ENCODE data around the gene CNBP. TPM values are rescaled to one million over a fixed set of nuclear protein-coding genes. Genes with fewer than 3 reads are reported as not detected.

The CNBP gene
- total and polyA plus RNA-seq, 9 of the 15 experiments (the other 6 are each of a cell fraction or from before 2014, with no cell fraction given), result 284 to 717 (median 412) TPM

DNA sequence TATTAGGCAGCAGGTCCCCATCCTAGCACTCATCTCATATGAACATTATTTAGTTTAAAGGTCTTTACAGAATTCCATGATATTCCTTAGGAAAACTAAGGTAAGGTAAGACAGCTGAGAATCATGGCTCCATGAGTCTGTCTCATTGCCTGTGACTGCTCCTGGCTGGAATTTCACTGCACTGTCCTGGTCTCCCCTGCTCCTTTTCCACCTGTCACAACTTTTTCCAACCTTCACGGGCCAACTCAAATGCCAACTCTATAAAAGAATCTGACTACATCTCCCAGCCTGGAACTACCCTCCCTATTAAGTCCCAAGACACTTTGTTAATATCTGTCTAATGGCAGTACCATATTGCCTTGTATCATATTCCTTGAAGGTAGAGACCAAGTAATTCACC lies 7.6 kb downstream of the CNBP start (continued):
- TF ChIP-seq, protein P1, sequence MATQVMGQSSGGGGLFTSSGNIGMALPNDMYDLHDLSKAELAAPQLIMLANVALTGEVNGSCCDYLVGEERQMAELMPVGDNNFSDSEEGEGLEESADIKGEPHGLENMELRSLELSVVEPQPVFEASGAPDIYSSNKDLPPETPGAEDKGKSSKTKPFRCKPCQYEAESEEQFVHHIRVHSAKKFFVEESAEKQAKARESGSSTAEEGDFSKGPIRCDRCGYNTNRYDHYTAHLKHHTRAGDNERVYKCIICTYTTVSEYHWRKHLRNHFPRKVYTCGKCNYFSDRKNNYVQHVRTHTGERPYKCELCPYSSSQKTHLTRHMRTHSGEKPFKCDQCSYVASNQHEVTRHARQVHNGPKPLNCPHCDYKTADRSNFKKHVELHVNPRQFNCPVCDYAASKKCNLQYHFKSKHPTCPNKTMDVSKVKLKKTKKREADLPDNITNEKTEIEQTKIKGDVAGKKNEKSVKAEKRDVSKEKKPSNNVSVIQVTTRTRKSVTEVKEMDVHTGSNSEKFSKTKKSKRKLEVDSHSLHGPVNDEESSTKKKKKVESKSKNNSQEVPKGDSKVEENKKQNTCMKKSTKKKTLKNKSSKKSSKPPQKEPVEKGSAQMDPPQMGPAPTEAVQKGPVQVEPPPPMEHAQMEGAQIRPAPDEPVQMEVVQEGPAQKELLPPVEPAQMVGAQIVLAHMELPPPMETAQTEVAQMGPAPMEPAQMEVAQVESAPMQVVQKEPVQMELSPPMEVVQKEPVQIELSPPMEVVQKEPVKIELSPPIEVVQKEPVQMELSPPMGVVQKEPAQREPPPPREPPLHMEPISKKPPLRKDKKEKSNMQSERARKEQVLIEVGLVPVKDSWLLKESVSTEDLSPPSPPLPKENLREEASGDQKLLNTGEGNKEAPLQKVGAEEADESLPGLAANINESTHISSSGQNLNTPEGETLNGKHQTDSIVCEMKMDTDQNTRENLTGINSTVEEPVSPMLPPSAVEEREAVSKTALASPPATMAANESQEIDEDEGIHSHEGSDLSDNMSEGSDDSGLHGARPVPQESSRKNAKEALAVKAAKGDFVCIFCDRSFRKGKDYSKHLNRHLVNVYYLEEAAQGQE (IDR thresholded peaks at IDR 0.05; ENCODE audit: borderline replicate concordance), result no peak
- TF ChIP-seq, protein P1 (CRISPR knock-in tag; IDR thresholded peaks at IDR 0.05; ENCODE audit: low read depth), result no peak

GRCh38 chr3:129173725-129174124 lies 10.0 kb downstream of the CNBP start:
- peaks cover 0 to 10% of the 10 kb centered on the region in 2 experiments; a peak in 4 of 5 replicates for H3K4me1 ChIP-seq (replicated peaks in 1 of 2; ENCODE audit: control insufficient read depth in 2 of 2, insufficient read depth in 2 of 2, low read length in 2 of 2)

More at GRCh38 chr3:129173725-129174124, 10.0 kb downstream of the CNBP start:
- Histone ChIP-seq H3K79me2 (ENCODE audit: control insufficient read depth, insufficient read depth, low read length) (peaks cover 84% of the 10 kb centered on the region), H3K27ac (ENCODE audit: extremely low read depth, low read depth, low read length) (no peak overlapping the region), H3K4me3 (no peak overlapping the region), H3K27me3 (ENCODE audit: control insufficient read depth in 2 of 2, insufficient read depth in 2 of 2, low read length in 2 of 2) (no peaks in the 10 kb centered on the region), H3K9me1 (ENCODE audit: control insufficient read depth, insufficient read depth, low read length) (peaks cover 2% of the 10 kb centered on the region), H4K20me1 (replicated peaks; ENCODE audit: control insufficient read depth, insufficient read depth, low read length) (peaks cover 40% of the 10 kb centered on the region), H3K9ac (ENCODE audit: insufficient read depth in 1 of 2, low read depth in 2 of 2, low read length in 2 of 2) (no peak overlapping the region), H3K36me3 (ENCODE audit: control insufficient read depth, insufficient read depth, low read length) (peaks cover 92% of the 10 kb centered on the region), H2AFZ (ENCODE audit: low read depth, low read length) (no peak overlapping the region), H3K9me3 (replicated peaks; ENCODE audit: control insufficient read depth, insufficient read depth, low read depth, low read length) (no peaks in the 10 kb centered on the region), H3K4me2 (ENCODE audit: insufficient read depth, low read length) (no peak overlapping the region)
- DNase-seq (ENCODE audit: extremely low read depth in 1 of 4, low spot score in 3 of 4) (no peak), ATAC-seq (no peak), FAIRE-seq (no peak)
- ChIA-PET CTCF (ENCODE audit: low intra/inter-chr PET ratio) (no interaction called here), POLR2A (interaction anchor here (0.6 to 0.7 kb wide), 2 partner anchors 56 to 296 kb away, joined by 4 to 6 read pairs; no protein-coding TSS in a partner anchor)
- 86% methylated on average over 4 of the region's 4 CpGs for WGBS (ENCODE audit: insufficient coverage, low coverage, missing lambda C conversion rate)
- no TSS peak for BruUV-seq (replicated peaks)
- TF ChIP-seq RCOR1 (IDR thresholded peaks at IDR 0.05; ENCODE audit: borderline replicate concordance in 1 of 2, low read depth in 2 of 2, low read length in 2 of 2), result no peak
- intact Hi-C loops (cut with micrococcal nuclease) (no loop called here), in situ Hi-C loops (cut with MboI) (no loop called here)

All from K562 (cell line).